Measurements from ENCODE around the gene POP4.

Gene POP4

GRCh38 chr19:29577649-29577963, 28.5 kb upstream of the POP4 start:
- no peaks in the 10 kb centered on the region for H3K9me3 ChIP-seq (ENCODE audit: insufficient read depth, low read length, severe bottlenecking)
- no peaks in the 10 kb centered on the region for H3K79me2 ChIP-seq (ENCODE audit: insufficient read depth, low read length)
- H3K4me1 ChIP-seq (ENCODE audit: insufficient read depth, low read length): no peaks in the 10 kb centered on the region
- no peaks in the 10 kb centered on the region; the same call in 1 of the 2 replicates for H4K20me1 ChIP-seq (ENCODE audit: insufficient read depth, low read length)
- TF ChIP-seq CTCF (IDR thresholded peaks at IDR 0.05; ENCODE audit: borderline replicate concordance, extremely low read depth, low read length, poor library complexity, severe bottlenecking): no peak
- TF ChIP-seq EZH2 (IDR thresholded peaks at IDR 0.05; ENCODE audit: borderline replicate concordance, low read depth, low read length, severe bottlenecking): no peak
- no peak for DNase-seq
- H3K9ac ChIP-seq (ENCODE audit: low read depth, low read length): no peak overlapping the region
- no peaks in the 10 kb centered on the region for H3K36me3 ChIP-seq (ENCODE audit: insufficient read depth, low read length)
- no peak overlapping the region for H3K4me3 ChIP-seq (ENCODE audit: low read depth in 1 of 2, low read length in 2 of 2)
- no peak overlapping the region for H3K27ac ChIP-seq (ENCODE audit: low read length)
- no peak overlapping the region for H3K4me2 ChIP-seq (ENCODE audit: insufficient read depth, low read length)
- no peak for ATAC-seq (ENCODE audit: insufficient read depth, low read depth)
- no peak overlapping the region for H2AFZ ChIP-seq (ENCODE audit: low read depth, low read length)
- peaks cover 12% of the 10 kb centered on the region for H3K27me3 ChIP-seq (ENCODE audit: insufficient read depth, low read length, poor library complexity)

GRCh38 chr19:29578349-29578748, 27.7 kb upstream of the POP4 start:
- Histone ChIP-seq H3K9me3 (ENCODE audit: insufficient read depth, low read length, severe bottlenecking) (no peaks in the 10 kb centered on the region), H3K27me3 (ENCODE audit: insufficient read depth, low read length, poor library complexity) (peaks cover 12% of the 10 kb centered on the region), H3K4me3 (ENCODE audit: low read depth in 1 of 2, low read length in 2 of 2) (no peak overlapping the region), H2AFZ (ENCODE audit: low read depth, low read length) (no peak overlapping the region), H3K9ac (ENCODE audit: low read depth, low read length) (no peak overlapping the region), H3K36me3 (ENCODE audit: insufficient read depth, low read length) (no peaks in the 10 kb centered on the region), H3K79me2 (ENCODE audit: insufficient read depth, low read length) (no peaks in the 10 kb centered on the region), H4K20me1 (ENCODE audit: insufficient read depth, low read length) (no peaks in the 10 kb centered on the region; the same call in 1 of the 2 replicates), H3K27ac (ENCODE audit: low read length) (no peak overlapping the region), H3K4me1 (ENCODE audit: insufficient read depth, low read length) (no peaks in the 10 kb centered on the region), H3K4me2 (ENCODE audit: insufficient read depth, low read length) (no peak overlapping the region)
- ATAC-seq (ENCODE audit: insufficient read depth, low read depth) (no peak), DNase-seq (no peak)
- no peak for TF ChIP-seq EZH2 (IDR thresholded peaks at IDR 0.05; ENCODE audit: borderline replicate concordance, low read depth, low read length, severe bottlenecking)
- TF ChIP-seq CTCF (IDR thresholded peaks at IDR 0.05; ENCODE audit: borderline replicate concordance, extremely low read depth, low read length, poor library complexity, severe bottlenecking): no peak

- no peaks in the 10 kb centered on the region for H3K4me1 ChIP-seq (ENCODE audit: insufficient read depth, low read length)
- ATAC-seq (ENCODE audit: insufficient read depth, low read depth): no peak
- H4K20me1 ChIP-seq (ENCODE audit: insufficient read depth, low read length): no peaks in the 10 kb centered on the region; the same call in 1 of the 2 replicates
- H3K9ac ChIP-seq (ENCODE audit: low read depth, low read length): no peak overlapping the region
- no peaks in the 10 kb centered on the region for H3K36me3 ChIP-seq (ENCODE audit: insufficient read depth, low read length)
- DNase-seq: no peak
- no peaks in the 10 kb centered on the region for H3K9me3 ChIP-seq (ENCODE audit: insufficient read depth, low read length, severe bottlenecking)
- no peak overlapping the region for H3K27ac ChIP-seq (ENCODE audit: low read length)
- H3K4me2 ChIP-seq (ENCODE audit: insufficient read depth, low read length): no peak overlapping the region
- H3K4me3 ChIP-seq (ENCODE audit: low read depth in 1 of 2, low read length in 2 of 2): no peak overlapping the region
- no peak overlapping the region for H2AFZ ChIP-seq (ENCODE audit: low read depth, low read length)
- TF ChIP-seq CTCF (IDR thresholded peaks at IDR 0.05; ENCODE audit: borderline replicate concordance, extremely low read depth, low read length, poor library complexity, severe bottlenecking) (no peak), EZH2 (IDR thresholded peaks at IDR 0.05; ENCODE audit: borderline replicate concordance, low read depth, low read length, severe bottlenecking) (no peak)
- H3K79me2 ChIP-seq (ENCODE audit: insufficient read depth, low read length): no peaks in the 10 kb centered on the region
- H3K27me3 ChIP-seq (ENCODE audit: insufficient read depth, low read length, poor library complexity): peaks cover 5% of the 10 kb centered on the region
Observed at GRCh38 chr19:29579308-29579910, 26.7 kb upstream of the POP4 start.

- H3K9me3 ChIP-seq (ENCODE audit: insufficient read depth, low read length, severe bottlenecking): no peaks in the 10 kb centered on the region
- H2AFZ ChIP-seq (ENCODE audit: low read depth, low read length): no peak overlapping the region
Observed at GRCh38 chr19:29581398-29581797, 24.7 kb upstream of the POP4 start.

More at GRCh38 chr19:29581398-29581797, 24.7 kb upstream of the POP4 start:
- DNase-seq: no peak
- H3K9ac ChIP-seq (ENCODE audit: low read depth, low read length): no peak overlapping the region
- H3K36me3 ChIP-seq (ENCODE audit: insufficient read depth, low read length): no peaks in the 10 kb centered on the region
- H3K27ac ChIP-seq (ENCODE audit: low read length): no peak overlapping the region
- ATAC-seq (ENCODE audit: insufficient read depth, low read depth): no peak
- no peaks in the 10 kb centered on the region for H3K79me2 ChIP-seq (ENCODE audit: insufficient read depth, low read length)
- no peak overlapping the region for H3K4me2 ChIP-seq (ENCODE audit: insufficient read depth, low read length)
- H4K20me1 ChIP-seq (ENCODE audit: insufficient read depth, low read length): no peaks in the 10 kb centered on the region
- no peak overlapping the region for H3K4me3 ChIP-seq (ENCODE audit: low read depth in 1 of 2, low read length in 2 of 2)
- TF ChIP-seq CTCF (IDR thresholded peaks at IDR 0.05; ENCODE audit: borderline replicate concordance, extremely low read depth, low read length, poor library complexity, severe bottlenecking) (no peak), EZH2 (IDR thresholded peaks at IDR 0.05; ENCODE audit: borderline replicate concordance, low read depth, low read length, severe bottlenecking) (no peak)
- H3K27me3 ChIP-seq (ENCODE audit: insufficient read depth, low read length, poor library complexity): no peaks in the 10 kb centered on the region
- no peaks in the 10 kb centered on the region for H3K4me1 ChIP-seq (ENCODE audit: insufficient read depth, low read length)

Measured in DND-41 (cell line).